Colon (tissue), 2 donors: ENCODE results near the gene PITRM1.
"Not testable (repeated sequence)": the region's sequence is repeated elsewhere in the genome, so short reads cannot be mapped to it uniquely, and the experiment has no call there.

Source experiments
- FAIRE-seq: peaks from 2 replicates; lab custom pipeline; 2012; peaks lifted over from hg19 to GRCh38; lab: Jason Lieb, UNC
- donor health status: control.
- donor health status: control.

Gene PITRM1

DNA sequence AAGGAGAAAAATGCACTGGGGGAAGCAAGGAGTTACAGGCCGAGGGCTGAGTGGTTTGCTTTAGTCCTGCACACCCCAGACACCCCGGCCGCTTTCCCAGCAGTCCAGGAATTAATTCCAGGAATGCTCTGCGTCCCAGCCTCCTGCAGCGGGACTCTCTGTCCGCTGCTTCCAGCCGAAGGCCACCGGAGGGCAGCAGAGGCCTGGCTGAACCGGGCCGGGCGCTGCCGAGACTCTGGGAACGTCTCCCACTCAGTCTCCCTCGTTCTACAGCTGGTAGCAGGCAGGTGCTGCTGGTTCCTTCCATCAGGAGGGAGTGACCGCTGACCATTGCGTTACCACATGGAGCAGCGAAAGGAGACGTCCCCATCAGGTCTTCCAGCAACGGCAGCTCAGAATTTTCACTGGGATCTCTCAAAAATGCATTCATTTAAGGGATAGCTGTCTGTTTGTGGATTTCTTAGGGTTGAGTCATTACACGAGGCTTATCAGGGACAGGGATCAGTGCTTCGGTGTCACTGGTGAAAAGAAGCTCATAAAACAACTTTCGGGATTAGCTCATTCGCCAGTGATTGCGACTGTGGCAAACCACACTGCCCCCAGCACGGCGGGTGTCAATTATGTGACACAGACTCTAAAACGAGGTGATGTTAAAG lies 24.9 kb upstream of the PITRM1 start:
- FAIRE-seq: no peak

DNA sequence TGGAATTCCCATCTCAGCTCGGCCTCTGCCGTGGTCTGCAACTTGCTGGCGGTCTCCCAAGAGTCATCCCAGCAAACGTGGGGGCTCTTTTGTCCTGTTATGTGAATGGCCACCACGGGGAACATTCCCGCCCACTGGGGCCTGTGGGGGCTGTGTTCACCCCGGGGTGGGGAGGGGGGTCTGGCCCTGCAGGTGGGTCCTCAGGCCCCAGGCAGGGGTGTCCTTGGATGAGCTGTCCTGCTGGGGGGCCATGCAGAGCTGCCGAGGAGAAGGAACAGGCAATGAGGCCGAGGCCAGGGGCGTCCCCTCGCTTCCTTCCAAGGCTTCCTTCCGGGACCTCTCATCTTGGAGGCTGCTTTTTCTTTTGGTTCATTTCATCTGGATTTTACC lies 24.4 kb upstream of the PITRM1 start:
- no peak for FAIRE-seq

DNA sequence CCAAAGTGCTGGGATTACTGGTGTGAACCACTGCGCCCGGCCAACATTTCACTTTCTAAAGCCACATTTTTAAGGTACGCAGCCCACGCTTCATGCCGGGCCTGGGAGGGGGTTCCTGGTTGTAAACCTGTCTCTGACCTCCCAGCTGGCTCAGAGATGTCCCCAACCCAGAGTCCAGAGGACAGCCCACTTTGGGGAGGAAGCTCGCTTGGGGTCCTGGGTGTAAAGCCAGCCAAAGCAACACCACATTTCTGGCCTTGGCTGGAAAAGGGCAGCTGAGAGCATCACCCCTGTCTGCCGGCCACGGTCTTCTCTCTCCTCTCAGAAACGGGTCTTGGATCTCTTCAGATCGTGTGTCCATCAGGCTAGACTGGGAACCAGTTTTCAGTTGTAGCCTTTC lies 23.9 kb upstream of the PITRM1 start:
- no peak for FAIRE-seq

DNA sequence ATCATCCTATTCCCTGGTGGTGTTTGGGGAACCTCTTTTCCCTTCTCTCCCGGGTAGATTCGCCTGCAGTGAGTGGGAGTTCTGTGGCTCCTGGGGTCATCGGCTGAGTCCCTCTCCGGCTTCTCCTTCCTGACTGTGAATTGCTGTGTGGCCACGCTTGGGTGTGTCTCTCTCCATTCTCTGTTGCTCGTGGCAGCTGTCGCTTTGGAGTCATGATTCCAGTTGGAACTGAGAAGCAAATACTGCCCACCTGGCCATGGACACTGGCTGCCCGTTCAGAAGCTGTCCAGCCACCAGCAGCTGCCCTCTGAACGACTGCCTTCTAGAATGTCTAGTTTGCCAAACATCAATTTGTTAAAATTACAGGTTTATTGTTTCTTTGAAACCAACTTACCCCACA lies 23.1 kb upstream of the PITRM1 start:
- no peak for FAIRE-seq

DNA sequence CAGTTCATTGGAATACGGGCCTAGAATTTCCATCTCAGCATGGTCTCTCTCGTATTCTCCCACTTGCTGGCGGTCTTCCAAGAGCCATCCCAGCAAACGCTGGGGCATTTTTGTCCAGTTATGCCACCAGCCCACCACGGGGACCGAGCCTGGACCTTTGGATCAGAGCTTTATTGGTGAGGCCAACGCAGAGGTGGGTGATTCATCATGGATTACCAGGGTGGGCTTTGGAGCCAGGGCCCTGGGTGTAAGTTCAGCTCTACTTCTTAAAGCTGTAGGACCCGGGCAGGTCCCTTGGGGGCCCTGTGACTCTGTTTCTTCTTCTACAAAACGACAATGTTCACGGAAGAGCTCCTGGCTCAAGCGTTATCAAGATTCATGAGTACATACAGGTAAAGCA lies 22.7 kb upstream of the PITRM1 start:
- FAIRE-seq: no peak

DNA sequence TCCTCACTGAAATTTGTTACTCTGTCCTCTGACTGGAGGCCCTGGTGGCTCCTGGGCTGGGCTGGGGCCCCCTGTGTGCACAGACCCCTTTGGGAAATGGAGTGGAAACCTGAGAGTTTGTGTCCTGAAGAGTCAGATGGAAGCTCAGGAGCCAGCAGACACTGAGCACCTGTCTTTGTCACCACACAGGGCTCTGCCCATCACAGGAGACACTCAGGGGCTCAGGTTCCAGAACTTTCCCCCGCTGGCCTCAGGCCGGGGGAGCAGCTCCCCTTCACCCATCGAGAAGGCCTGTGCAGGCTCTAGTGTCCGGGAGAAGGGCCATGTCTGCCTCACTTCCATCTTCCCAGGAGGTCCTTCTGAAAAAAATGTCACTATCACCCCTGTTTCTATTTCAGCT lies 22.3 kb upstream of the PITRM1 start:
- FAIRE-seq: no peak

DNA sequence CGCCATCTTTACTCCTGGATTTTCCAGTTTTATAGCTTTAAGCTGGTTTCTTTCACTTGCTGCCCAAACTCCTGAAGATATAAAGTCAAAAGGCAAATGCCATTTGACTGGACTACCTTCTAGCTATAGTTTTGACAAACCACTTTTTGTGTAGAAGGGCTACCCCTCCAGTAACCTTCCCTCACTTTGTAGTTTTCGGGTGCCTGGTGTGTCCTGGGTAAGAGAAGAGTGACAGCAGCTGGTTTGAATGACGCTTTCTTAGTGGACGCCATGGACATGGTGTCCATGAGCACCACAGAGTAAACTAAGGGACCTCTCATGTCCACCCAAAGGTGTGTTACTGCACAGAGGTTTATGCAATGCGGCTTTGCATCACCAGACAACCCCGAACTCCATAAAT lies 21.2 kb upstream of the PITRM1 start:
- FAIRE-seq: no peak

DNA sequence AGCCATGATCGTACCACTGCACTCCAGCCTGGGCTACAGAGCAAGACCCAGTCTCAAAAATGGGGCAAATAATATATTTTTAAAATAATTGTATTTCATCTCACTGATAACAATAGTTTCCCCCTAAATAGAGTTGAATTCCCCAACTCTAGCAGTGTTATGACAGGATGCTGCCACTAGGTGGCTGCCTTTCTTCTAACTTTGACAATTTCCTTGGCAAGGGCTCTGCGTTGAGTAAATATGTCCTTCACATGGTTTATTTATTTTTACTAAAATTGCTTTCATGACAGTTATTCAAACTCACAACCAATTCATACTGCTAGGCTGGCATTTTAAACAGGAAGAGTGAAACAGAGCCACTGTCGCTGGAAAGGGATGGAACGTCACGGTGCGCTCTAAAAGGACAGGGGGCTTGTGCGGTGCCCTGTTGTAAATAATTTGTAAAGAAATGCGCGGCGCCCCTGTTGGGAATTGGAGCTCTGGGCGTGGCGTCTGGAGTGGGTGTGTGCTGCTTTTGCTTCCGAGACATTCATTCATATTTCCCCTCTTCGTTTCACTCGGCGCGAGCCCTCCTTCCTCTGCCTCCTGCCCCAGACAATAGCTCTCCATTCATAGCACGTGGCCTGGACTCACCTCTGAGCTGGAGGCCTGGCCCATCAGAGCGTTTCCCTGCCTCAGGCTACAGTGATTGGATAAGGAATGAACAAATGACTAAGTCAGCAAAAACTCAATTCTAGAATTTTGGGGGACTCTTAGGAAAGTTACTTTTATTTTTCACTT lies 20.5 kb upstream of the PITRM1 start:
- no peak for FAIRE-seq

DNA sequence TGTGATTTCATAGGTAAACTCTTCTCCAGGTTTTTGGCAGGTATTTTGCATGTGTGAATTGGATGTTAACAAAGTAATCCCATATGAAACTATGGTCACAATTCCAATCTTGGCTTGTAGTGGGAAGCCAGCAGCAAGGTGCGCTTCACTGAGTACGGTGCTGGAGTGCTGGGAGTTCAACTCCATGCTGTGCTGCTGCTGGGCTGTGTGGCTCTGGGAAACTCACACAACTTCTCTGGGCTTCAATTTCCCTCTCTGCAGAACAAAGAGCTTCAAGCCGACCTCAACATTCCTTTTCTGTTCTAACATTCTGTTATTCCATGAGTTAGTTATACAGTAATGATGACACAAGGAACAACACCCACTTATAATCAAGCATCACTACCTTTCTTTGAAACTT lies 18.2 kb upstream of the PITRM1 start:
- FAIRE-seq: no peak

DNA sequence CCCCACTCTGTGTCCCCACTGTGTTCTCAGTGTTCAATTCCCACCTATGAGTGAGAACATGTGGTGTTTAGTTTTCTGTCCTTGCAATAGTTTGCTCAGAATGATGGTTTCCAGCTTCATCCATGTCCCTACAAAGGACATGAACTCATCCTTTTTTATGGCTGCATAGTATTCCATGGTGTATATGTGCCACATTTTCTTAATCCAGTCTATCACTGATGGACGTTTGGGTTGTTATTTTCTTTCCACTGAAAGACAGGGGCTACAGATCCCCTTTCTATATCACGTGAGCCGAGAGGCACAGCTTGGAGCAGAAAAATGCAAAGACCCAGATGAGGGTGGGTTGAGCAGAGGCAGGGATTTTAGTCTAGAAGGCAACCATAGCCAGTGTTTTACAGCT lies 14.6 kb upstream of the PITRM1 start:
- not testable (repeated sequence) for FAIRE-seq

DNA sequence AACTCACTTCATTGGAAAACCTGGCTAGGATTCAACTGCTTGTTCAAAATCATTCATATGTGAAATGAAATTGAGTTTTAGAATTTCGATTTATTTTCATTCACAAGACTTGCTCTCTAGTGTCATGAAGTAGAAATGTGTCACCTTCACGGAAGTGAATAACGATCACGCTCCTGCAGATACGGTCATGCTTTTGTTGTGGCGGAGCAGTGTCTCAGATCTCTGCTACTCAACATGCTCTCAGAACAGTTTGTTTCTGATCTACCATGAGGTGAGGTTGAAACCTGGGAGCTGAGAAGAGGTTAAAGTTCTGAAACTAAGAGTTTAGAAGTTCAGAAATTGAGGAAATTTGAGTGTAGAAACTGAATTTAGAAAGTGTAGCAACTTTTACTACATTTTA lies 13.8 kb upstream of the PITRM1 start:
- no peak for FAIRE-seq

DNA sequence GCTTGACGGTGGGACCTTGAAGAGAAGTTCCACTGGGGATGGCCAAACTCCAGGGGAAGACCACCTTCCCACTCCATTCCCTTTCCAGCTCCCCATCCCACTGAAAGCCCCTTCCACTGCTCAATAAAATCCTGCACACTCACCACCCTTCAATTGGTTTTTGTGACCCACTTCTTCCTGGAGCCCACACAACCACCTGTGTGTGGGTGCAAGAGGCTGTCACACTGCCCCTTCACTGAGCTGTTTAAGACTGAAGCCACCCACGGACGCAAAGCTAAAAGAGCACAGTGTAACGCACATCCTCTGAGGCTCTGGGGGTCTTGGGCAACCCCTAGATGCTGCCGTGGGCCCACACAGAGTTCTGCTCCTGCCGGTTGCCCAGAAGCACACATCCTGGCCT lies 12.8 kb upstream of the PITRM1 start:
- FAIRE-seq: no peak

DNA sequence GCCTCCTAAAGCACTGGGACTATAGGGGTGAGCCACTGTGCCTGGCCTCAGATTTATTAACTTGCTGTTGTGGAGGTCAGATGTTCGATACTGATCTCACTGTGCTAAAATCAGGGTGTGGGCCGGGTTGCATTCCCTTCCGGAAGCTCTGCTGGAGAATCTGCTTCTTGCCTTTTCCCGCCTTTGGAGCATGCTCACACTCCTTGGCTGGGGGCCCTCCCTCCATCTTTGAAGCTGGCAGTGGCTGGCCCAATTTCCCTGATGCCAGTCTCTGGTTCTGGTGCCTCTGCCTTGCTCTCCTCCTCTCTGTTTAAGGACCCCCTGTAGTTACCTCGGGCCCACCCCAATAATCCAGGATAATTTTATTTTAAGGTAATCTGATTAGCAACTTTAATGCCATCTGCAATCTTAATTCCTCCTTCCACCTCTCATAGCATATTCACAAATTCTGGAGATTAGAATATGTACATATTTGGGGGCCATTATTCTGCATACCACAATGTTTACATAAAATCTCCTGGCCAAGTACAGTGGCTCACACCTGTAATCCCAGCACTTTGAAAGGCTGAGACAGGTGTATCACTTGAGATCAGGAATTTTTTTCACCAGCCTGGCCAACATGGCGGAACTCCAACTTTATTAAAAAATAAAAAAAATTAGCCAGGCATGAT lies 7.9 kb upstream of the PITRM1 start:
- FAIRE-seq: no peak

DNA sequence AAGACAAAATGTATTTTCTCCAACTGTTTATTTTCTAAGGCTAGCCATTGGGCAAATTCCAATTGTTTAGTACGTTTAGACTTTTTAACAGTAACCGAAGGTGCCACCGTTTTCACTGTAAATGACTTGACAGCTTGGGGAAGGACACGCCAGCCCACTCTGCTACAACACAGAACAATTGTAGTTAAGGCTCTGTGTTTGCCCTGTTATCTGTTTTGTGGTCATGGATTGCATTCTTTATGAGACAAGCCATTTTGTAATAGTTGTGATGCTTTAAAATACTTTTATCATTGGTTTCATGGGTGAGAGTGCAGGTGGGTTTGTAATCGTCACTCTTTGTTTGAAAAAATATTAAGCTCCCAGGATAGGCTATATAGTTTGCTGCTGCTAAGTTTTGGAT lies 6.6 kb upstream of the PITRM1 start:
- FAIRE-seq: no peak

DNA sequence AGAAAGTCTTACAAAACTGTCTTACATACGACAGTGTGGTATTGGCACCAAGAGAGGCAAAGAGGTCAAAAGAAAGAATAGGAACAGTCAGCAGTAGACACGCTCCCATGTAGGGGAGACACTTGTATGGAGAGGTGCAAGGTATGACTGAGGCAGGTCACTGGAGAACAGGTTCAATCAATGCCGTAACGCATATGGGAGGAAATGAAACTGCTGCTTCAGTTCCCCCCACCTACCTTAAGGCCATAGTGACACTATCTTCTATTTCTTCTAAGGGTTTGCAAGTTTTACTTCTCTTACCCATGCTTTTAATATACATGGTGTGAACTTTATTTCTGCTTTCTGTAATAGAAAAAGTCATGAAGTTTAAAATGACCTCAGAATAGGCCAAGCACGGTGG lies 5.5 kb upstream of the PITRM1 start:
- FAIRE-seq: no peak

DNA sequence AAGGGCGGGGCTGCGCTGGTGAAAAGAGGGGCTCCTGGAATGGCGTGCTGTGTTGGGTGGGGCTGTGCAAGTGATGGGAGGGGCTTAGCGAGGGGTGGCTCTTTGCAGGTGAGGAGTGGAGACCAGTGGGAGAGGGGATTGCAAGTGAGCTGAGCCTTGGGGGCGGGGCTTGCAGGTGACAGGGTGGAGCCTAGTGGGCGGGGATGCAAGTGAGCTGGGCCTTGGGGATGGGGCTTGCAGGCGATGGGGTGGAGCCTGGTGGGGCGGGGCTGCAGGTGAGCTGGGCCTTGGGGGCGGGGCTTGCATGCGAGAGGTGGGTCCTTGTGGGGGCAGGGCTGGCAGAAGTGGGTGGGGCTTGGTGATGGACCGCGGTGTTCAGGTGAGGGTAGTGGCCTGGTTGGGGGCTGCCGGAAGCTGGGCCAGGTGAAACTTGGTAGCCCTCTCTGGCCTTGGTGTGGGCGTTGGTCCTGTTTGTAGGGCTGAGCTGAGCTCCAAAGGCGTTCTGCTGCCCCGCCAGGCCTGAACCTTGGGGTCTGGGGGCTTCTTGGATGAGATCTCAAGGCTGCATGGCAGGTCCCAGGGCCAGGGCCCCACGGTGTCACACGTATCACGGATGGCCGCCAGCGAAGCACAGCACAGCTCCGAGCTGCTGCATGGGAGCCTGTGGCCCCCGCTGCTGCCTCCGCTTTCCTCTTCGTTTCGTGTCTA lies 743 bp upstream of the PITRM1 start:
- no peak for FAIRE-seq

DNA sequence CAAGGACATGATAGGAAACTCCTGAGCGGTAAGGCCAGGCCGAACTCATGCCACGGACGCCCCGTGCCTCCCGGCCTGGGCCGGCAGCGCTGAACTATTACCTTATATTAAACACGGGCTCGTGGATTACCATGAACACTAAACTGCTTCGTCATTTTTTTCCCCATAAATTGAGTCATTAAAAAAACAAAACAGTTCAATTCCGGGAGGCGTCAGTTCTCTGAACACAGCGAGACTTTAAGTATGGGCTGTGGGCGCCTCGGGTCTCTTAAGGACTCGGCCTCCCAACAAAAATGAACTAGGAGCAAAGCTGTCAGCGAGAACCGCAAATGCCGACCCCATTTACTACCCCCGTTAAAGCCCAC lies 519 bp downstream of the PITRM1 start:
- FAIRE-seq: no peak

DNA sequence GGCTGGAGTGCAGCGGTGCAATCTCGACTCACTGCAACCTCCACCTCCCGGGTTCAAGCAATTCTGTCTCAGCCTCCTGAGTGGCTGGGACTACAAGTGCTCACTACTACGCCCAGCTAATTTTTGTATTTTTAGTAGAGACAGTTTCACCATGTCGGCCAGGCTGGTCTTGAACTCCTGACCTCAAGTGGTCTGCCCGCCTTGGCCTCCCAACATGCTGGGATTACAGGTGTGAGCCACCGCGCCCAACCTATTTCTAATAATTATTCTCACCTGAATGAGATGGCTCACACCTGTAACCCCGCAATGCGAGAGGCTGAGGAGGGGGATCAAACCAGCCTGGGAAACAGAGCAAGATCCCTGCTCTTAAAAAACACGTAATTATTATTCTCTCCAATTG lies 1.1 kb downstream of the PITRM1 start:
- FAIRE-seq: not testable (repeated sequence)

DNA sequence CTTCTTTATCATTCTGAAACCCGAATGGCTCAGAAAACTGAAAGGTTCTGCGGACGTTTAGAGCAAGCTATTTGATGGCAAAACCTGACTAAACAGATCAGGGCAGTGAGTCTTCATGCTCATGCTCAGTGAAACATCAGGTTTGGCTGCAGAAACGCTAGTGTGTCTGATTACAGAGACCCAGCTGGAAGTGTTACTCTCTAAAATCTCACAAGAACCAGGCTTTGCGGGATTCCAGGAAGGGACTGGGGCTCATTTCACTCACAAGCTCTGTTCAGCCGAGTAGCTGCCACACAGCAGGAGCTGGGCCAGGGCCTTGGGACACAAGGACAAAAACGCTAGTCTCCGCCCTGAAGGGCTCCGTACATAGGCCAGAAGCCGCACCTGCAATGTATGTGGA lies 2.9 kb downstream of the PITRM1 start:
- no peak for FAIRE-seq

DNA sequence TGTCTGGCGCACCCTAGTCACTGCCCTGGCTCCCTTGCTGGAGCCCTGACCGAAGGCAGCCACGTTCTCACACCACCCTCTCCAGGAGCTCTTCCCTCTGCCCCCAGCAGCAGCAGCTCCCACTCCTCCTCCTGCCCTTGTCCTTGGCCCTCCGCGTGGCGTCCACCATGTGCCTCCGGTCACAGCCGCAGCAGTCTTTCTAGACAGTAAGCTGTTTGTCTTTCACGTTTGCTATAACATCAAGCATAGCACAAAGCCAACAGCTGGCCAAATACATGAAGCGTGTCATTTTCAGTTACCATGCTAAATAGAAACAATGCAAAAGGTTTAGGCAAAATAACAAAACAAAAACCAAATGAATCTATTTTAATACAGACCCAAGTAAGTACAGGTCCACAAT lies 3.3 kb downstream of the PITRM1 start:
- FAIRE-seq: no peak

DNA sequence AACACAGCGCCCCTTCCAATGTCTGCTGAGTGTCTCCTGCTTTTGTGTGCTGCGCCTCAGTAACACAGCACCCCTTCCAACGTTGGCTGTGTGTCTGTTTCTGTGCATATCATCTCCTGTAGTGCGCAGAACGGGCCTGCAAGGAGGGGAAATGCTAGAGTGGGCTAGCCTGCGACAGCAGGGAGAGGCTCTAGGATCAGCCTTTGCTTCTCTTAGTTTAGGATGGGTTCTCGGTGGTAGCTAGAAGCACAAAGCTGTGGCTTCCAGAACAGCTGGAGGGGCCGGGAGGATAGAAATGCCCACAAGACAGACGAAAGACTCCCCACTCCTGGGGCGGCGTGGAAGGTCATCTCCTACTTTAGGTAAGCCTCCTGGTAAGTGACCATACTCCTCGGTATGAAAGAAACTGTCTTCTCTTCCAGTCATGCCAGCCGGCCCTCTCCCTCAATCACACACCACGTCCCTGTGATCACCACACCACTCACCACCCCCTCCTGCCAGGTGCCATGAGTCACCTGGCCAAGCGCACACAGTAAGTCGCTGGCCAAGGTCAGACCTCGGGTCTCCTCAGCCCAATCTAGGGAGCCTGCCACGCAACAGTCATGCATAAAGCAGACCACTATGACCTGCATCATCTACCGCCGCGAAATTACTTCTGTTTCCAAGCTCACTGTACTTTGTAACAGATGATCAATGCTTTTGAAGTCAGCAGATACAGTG lies 4.8 kb downstream of the PITRM1 start:
- no peak for FAIRE-seq
